Endodermal cell (in vitro differentiated cells): ENCODE measurements around the gene FILIP1. TPM values are rescaled to one million over a fixed set of nuclear protein-coding genes. Genes with fewer than 3 reads are reported as not detected.

Experiments
- DNase-seq: peaks from one replicate; pipeline ENCODE4 v3.0.0-alpha.2; 2017
- H3K27ac ChIP-seq: 2 replicates; pipeline ENCODE4 v1.5.1; 2013; ENCODE audit warnings: mild to moderate bottlenecking, low read depth, low read length, moderate library complexity
- H3K27me3 ChIP-seq: 2 replicates; pipeline ENCODE4 v1.6.1; 2013; ENCODE audit warnings: mild to moderate bottlenecking, low read length, moderate library complexity; ENCODE audit not compliant: insufficient read depth, control insufficient read depth, poor library complexity, severe bottlenecking
- H3K36me3 ChIP-seq: 2 replicates; pipeline ENCODE4 v1.7.0; 2013; ENCODE audit warnings: mild to moderate bottlenecking, low read length, moderate library complexity; ENCODE audit not compliant: control insufficient read depth, insufficient read depth
- H3K4me1 ChIP-seq: one replicate; pipeline ENCODE4 v1.7.0; 2013; ENCODE audit warnings: low read length; ENCODE audit not compliant: control insufficient read depth, insufficient read depth
- H3K4me3 ChIP-seq: 2 replicates; pipeline ENCODE4 v1.5.1; 2013; ENCODE audit warnings: mild to moderate bottlenecking, low read length, moderate library complexity
- H3K9ac ChIP-seq: 2 replicates; pipeline ENCODE4 v1.6.1; 2013; ENCODE audit warnings: mild to moderate bottlenecking, low read length, moderate library complexity; ENCODE audit not compliant: poor library complexity, severe bottlenecking; ENCODE audit errors: extremely low read depth
- H3K9me3 ChIP-seq: 2 replicates; pipeline ENCODE4 v1.6.1; 2013; ENCODE audit warnings: mild to moderate bottlenecking, low read length, moderate library complexity; ENCODE audit not compliant: control insufficient read depth
- H3K27ac Mint-ChIP-seq: 2 replicates; pipeline ENCODE4 v1.8.0; 2020; ENCODE audit warnings: mixed read lengths
- H3K27me3 Mint-ChIP-seq: 2 replicates; pipeline ENCODE4 v1.8.0; 2021; ENCODE audit warnings: mild to moderate bottlenecking, mixed read lengths; ENCODE audit not compliant: insufficient read depth
- H3K36me3 Mint-ChIP-seq: 2 replicates; pipeline ENCODE4 v1.8.0; 2020; ENCODE audit warnings: low read depth, mixed read lengths
- H3K4me1 Mint-ChIP-seq: 2 replicates; pipeline ENCODE4 v1.8.0; 2020; ENCODE audit warnings: mixed read lengths
- H3K4me3 Mint-ChIP-seq: 2 replicates; pipeline ENCODE4 v1.8.0; 2020; ENCODE audit warnings: mild to moderate bottlenecking, moderate library complexity, mixed read lengths
- H3K9me3 Mint-ChIP-seq: 2 replicates; pipeline ENCODE4 v1.8.0; 2020; ENCODE audit warnings: mild to moderate bottlenecking, mixed read lengths
- WGBS, 2 experiments: methylation state at CpG; one replicate each; pipeline versions ENCODE4 v1.1.5 to v1.1.7; 2013; ENCODE audit warnings: missing lambda C conversion rate in 2 of 2, mixed read lengths in 1 of 2; ENCODE audit not compliant: insufficient coverage in 1 of 2, insufficient read length in 1 of 2; 5-methylcytosine and 5-hydroxymethylcytosine counted together
- total RNA-seq, 2 donors: library from RNA; stranded (reverse); fragmentation: NEBNext Ultra II Directional in 1 of 2; extraction: Animal tissue kit (Norgen Biotek cat#: 25700) in 1 of 2; gene quantifications; 2 replicates in 1 of 2; 3 replicates in 1 of 2; pipeline ENCODE4 v1.2.1, GENCODE V29; 2021
- TF ChIP-seq, protein P1 (sequence below): fragments of 200-600 bp; sonication (generic); conservative IDR thresholded peaks from 2 replicates; pipeline ENCODE4 v1.5.0; 2021; ENCODE audit warnings: antibody characterized with exemption, mild to moderate bottlenecking

The FILIP1 gene
- total RNA-seq, 2 donors from 2014 or later: 0.35 TPM

GRCh38 chr6:75280131-75280855, 213.3 kb downstream of the FILIP1 start:
- Histone ChIP-seq H3K27me3 (no peaks in the 10 kb centered on the region), H3K4me3 (peak overlapping the region; percentile 86), H3K9me3 (no peaks in the 10 kb centered on the region), H3K9ac (peak overlapping the region; percentile 0), H3K36me3 (no peaks in the 10 kb centered on the region), H3K27ac (no peak overlapping the region), H3K4me1 (peaks cover 2% of the 10 kb centered on the region)
- Mint-ChIP-seq H3K27ac (peak overlapping the region; percentile 28), H3K4me3 (no peak overlapping the region), H3K9me3 (no peaks in the 10 kb centered on the region), H3K4me1 (peaks cover 44% of the 10 kb centered on the region), H3K27me3 (no peaks in the 10 kb centered on the region), H3K36me3 (peaks cover 3% of the 10 kb centered on the region)
- WGBS, 2 experiments: 91% methylated on average over 4 of the region's 4 CpGs; no CpG with 5 or more reads in 1 of the 2 experiments
- TF ChIP-seq, protein P1, sequence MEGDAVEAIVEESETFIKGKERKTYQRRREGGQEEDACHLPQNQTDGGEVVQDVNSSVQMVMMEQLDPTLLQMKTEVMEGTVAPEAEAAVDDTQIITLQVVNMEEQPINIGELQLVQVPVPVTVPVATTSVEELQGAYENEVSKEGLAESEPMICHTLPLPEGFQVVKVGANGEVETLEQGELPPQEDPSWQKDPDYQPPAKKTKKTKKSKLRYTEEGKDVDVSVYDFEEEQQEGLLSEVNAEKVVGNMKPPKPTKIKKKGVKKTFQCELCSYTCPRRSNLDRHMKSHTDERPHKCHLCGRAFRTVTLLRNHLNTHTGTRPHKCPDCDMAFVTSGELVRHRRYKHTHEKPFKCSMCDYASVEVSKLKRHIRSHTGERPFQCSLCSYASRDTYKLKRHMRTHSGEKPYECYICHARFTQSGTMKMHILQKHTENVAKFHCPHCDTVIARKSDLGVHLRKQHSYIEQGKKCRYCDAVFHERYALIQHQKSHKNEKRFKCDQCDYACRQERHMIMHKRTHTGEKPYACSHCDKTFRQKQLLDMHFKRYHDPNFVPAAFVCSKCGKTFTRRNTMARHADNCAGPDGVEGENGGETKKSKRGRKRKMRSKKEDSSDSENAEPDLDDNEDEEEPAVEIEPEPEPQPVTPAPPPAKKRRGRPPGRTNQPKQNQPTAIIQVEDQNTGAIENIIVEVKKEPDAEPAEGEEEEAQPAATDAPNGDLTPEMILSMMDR: no peak
- DNase-seq: no peak

DNA sequence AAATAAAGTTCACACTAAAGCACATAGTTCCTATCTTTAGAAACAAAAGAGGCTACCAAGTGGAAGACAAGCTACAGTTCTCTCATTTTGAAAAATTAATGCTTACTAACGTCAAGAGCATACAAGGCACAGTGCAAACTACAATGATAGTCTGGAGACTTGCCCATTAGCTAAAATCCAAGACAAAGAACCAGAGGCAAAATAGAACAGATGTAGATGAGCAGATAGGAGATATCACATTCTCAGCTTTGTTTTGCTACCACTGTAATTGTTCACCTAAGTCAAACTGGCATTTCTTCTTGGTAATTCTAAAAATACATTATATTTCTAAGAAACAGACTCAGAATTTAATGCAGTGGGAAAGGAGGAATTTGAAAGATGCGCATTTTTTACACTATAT, 214.2 kb downstream of the FILIP1 start:
- peaks cover 2% of the 10 kb centered on the region for H3K4me1 ChIP-seq
- Mint-ChIP-seq H3K4me3 (no peak overlapping the region), H3K4me1 (peaks cover 44% of the 10 kb centered on the region), H3K27me3 (no peaks in the 10 kb centered on the region), H3K27ac (no peak overlapping the region), H3K9me3 (no peaks in the 10 kb centered on the region), H3K36me3 (peaks cover 10% of the 10 kb centered on the region)
- H3K27ac ChIP-seq: no peak overlapping the region
- WGBS, 2 experiments: 98 to 100% methylated on average over 1 to 2 of the region's 2 CpGs
- H3K4me3 ChIP-seq: no peak overlapping the region
- H3K27me3 ChIP-seq: no peaks in the 10 kb centered on the region
- TF ChIP-seq, protein P1: no peak
- no peaks in the 10 kb centered on the region for H3K36me3 ChIP-seq
- no peak overlapping the region for H3K9ac ChIP-seq
- DNase-seq: no peak
- peaks cover under 1% of the 10 kb centered on the region for H3K9me3 ChIP-seq

GRCh38 chr6:75278474-75279077, 215.0 kb downstream of the FILIP1 start:
- Histone ChIP-seq H3K4me1 (peaks cover 2% of the 10 kb centered on the region), H3K27me3 (no peaks in the 10 kb centered on the region), H3K36me3 (peaks cover 5% of the 10 kb centered on the region), H3K9me3 (peaks cover 8% of the 10 kb centered on the region), H3K9ac (no peak overlapping the region), H3K4me3 (no peak overlapping the region), H3K27ac (no peak overlapping the region)
- TF ChIP-seq, protein P1: no peak
- no peak overlapping the region for H3K27ac Mint-ChIP-seq
- H3K27me3 Mint-ChIP-seq: no peaks in the 10 kb centered on the region
- no peak overlapping the region for H3K4me3 Mint-ChIP-seq
- H3K4me1 Mint-ChIP-seq: peaks cover 44% of the 10 kb centered on the region
- peaks cover 17% of the 10 kb centered on the region for H3K36me3 Mint-ChIP-seq
- WGBS, 2 experiments: 89 to 94% methylated on average over 3 to 4 of the region's 4 CpGs
- H3K9me3 Mint-ChIP-seq: no peaks in the 10 kb centered on the region
- no peak for DNase-seq
